SK-N-MC (cell line): Measurements from ENCODE around the gene NNAT.

Experiments
- FOXP2 ChIP-seq: optimal IDR thresholded peaks from 2 replicates; pipeline ENCODE3; 2011; ENCODE audit warnings: mild to moderate bottlenecking, moderate library complexity; ENCODE audit not compliant: insufficient read depth; ENCODE audit errors: extremely low read length, control extremely low read depth
- POLR2AphosphoS5 ChIP-seq: IDR thresholded peaks from 2 replicates; pipeline ENCODE4 v1.6.1; 2012; ENCODE audit warnings: mild to moderate bottlenecking, low read depth, low read length, borderline replicate concordance

GRCh38 chr20:37535443-37536132 lies 14.5 kb downstream of the NNAT start:
- TF ChIP-seq POLR2AphosphoS5 (no peak), FOXP2 (no peak)
